Measurements from ENCODE around the gene NEUROD1. TPM values are rescaled to one million over a fixed set of nuclear protein-coding genes. Genes with fewer than 3 reads are reported as not detected.

NEUROD1 gene
- total RNA-seq, 2 donors from 2014 or later, result not detected

DNA sequence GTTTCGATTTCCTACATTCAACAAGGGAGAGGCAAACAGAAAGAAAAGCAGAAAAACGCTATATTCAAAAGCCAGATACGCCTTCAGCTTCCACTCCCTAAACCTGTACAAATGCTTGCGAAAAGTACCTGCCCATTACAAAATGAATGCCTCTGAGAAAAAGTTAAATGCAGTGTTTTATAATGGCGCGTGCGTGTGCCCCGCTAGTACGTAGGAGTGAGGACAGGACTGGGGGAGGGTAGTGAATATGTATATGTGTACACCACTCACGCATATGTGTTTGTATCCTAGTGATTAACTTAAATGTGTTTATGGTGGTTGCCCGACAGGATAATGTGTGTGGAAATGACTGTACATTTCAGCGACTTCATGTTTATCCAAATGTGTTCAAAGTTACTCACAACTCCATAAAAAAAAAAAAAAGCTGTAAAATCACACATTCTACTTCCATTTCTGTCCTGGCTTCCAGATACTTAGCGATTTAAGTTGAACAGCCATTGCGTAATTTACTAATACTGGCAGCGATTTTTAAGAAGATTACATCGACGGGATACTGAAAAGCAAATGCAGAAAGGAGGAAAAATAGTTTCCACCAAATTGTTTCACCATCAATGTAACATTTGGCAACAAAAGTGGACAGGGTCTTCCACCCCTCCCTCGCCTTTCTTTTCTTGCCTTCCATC, 1.3 kb downstream of the NEUROD1 start:
- no peak overlapping the region for H3K4me3 ChIP-seq
- peaks cover 8 to 10% of the 10 kb centered on the region in 2 donors for H3K4me1 ChIP-seq (ENCODE audit: control insufficient read depth in 1 of 2, low read depth in 2 of 2)
- no peak overlapping the region for H3K27ac ChIP-seq
- no peak for DNase-seq (ENCODE audit: low spot score)
- no peaks in the 10 kb centered on the region for H3K9me3 ChIP-seq
- no peak for ATAC-seq (ENCODE audit: insufficient number of reproducible peaks, low FRiP score, low read depth)
- TF ChIP-seq, protein P1, sequence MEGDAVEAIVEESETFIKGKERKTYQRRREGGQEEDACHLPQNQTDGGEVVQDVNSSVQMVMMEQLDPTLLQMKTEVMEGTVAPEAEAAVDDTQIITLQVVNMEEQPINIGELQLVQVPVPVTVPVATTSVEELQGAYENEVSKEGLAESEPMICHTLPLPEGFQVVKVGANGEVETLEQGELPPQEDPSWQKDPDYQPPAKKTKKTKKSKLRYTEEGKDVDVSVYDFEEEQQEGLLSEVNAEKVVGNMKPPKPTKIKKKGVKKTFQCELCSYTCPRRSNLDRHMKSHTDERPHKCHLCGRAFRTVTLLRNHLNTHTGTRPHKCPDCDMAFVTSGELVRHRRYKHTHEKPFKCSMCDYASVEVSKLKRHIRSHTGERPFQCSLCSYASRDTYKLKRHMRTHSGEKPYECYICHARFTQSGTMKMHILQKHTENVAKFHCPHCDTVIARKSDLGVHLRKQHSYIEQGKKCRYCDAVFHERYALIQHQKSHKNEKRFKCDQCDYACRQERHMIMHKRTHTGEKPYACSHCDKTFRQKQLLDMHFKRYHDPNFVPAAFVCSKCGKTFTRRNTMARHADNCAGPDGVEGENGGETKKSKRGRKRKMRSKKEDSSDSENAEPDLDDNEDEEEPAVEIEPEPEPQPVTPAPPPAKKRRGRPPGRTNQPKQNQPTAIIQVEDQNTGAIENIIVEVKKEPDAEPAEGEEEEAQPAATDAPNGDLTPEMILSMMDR (IDR thresholded peaks at IDR 0.05), result no peak
- H3K36me3 ChIP-seq, result no peaks in the 10 kb centered on the region
- peaks cover 8% of the 10 kb centered on the region for H3K27me3 ChIP-seq (replicated peaks; ENCODE audit: insufficient read depth)

DNA sequence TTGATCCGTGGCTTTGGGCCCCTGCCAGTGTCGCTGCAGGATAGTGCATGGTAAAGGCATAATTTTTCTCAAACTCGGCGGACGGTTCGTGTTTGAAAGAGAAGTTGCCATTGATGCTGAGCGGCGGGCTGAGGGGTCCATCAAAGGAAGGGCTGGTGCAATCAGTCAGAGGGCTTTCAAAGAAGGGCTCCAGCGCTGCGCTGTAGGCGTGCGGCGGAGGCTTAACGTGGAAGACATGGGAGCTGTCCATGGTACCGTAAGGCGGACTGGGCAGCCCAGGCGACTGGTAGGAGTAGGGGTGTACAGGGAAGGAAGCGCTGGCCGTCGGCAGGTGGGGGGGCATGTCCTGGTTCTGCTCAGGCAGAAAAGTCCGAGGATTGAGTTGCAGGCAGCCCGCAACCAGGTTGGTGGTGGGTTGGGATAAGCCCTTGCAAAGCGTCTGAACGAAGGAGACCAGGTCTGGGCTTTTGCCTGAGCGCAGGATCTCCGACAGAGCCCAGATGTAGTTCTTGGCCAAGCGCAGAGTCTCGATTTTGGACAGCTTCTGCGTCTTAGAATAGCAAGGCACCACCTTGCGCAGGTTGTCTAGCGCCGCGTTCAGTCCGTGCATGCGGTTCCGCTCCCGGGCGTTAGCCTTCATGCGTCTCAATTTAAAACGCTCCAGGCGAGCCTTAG, 2.3 kb downstream of the NEUROD1 start:
- TF ChIP-seq, protein P1 (IDR thresholded peaks at IDR 0.05), result no peak
- H3K27me3 ChIP-seq (replicated peaks; ENCODE audit: insufficient read depth), result peaks cover 6% of the 10 kb centered on the region

DNA sequence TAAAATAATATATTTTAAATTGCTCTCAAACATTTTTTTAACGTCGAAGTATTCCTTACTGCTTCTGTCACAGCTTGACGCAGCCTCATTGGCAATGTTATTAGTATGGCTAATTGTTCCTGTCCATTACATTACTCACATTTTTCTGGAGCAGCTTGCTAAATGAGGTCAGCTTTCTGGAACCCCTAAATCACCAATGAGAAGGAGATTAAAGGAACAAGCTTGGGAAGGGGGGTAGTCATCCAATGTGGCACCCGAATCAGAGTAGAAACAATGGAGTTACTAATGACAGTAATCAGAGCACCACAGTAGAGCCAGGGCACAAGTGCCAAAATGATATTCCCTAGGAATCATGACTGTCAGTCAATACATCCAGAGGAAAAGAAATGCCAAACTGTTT, 5.1 kb downstream of the NEUROD1 start:
- peaks cover 6% of the 10 kb centered on the region for H3K27me3 ChIP-seq (replicated peaks; ENCODE audit: insufficient read depth)

More for the DNA sequence above, 2.3 kb downstream of the NEUROD1 start:
- peaks cover 0 to 2% of the 10 kb centered on the region in 2 donors for H3K4me1 ChIP-seq (ENCODE audit: control insufficient read depth in 1 of 2, low read depth in 2 of 2)
- no peaks in the 10 kb centered on the region for H3K9me3 ChIP-seq
- DNase-seq (ENCODE audit: low spot score), result no peak
- H3K27ac ChIP-seq, result no peak overlapping the region
- no peak overlapping the region for H3K4me3 ChIP-seq
- H3K36me3 ChIP-seq, result no peaks in the 10 kb centered on the region
- no peak for ATAC-seq (ENCODE audit: insufficient number of reproducible peaks, low FRiP score, low read depth)

DNA sequence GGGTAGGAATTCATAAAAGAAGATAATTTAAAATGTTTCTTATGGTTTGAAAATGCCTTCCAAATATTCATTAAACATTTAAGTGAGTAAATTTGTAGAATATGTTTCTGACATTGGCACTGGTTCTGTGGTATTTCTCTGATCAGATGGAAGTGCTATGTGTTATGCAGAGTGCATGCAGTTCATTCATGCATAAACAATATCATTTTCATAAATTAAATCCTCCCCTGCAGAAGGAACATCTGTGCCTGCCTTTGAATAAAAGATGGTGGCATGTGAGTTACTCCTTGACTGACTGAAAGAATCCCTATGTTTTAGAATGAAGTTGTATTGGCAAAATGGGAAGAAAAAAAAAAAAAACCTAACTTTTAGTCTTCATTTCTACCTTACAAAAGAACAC, 5.9 kb downstream of the NEUROD1 start:
- Histone ChIP-seq H3K27me3 (replicated peaks; ENCODE audit: insufficient read depth) (peaks cover 6% of the 10 kb centered on the region), H3K36me3 (no peaks in the 10 kb centered on the region), H3K9me3 (no peaks in the 10 kb centered on the region), H3K27ac (no peak overlapping the region), H3K4me3 (no peak overlapping the region), H3K4me1 (ENCODE audit: control insufficient read depth in 1 of 2, low read depth in 2 of 2) (no peaks in the 10 kb centered on the region)
- no peak for ATAC-seq (ENCODE audit: insufficient number of reproducible peaks, low FRiP score, low read depth)
- no peak for DNase-seq (ENCODE audit: low spot score)
- TF ChIP-seq, protein P1 (IDR thresholded peaks at IDR 0.05), result no peak

More for the DNA sequence above, 5.1 kb downstream of the NEUROD1 start:
- H3K27ac ChIP-seq, result no peak overlapping the region
- H3K9me3 ChIP-seq, result no peaks in the 10 kb centered on the region
- H3K4me1 ChIP-seq (ENCODE audit: control insufficient read depth in 1 of 2, low read depth in 2 of 2), result no peaks in the 10 kb centered on the region
- H3K4me3 ChIP-seq, result no peak overlapping the region
- TF ChIP-seq, protein P1 (IDR thresholded peaks at IDR 0.05), result no peak
- ATAC-seq (ENCODE audit: insufficient number of reproducible peaks, low FRiP score, low read depth), result no peak
- DNase-seq (ENCODE audit: low spot score), result no peak
- H3K36me3 ChIP-seq, result no peaks in the 10 kb centered on the region

DNA sequence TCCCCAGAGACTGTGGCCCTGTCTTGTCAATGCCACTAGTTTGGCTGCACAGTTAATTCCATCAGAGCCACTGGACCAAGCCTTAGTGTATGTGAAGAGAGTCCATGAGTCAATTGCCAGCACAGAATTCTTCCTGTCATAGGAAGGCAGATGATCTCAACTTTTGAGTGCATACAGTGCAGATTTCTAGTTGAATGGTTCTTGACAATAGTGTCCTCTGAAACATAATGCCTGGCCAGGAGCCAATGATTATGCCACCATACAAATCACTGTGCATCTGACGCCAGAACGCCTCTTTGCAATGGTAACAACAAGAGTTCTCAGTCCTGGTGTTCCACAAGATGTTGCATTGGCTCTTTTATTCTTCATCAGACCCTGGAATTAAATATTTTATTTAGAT, 7.1 kb downstream of the NEUROD1 start:
- TF ChIP-seq, protein P1 (IDR thresholded peaks at IDR 0.05), result no peak
- DNase-seq (ENCODE audit: low spot score) (no peak), ATAC-seq (ENCODE audit: insufficient number of reproducible peaks, low FRiP score, low read depth) (no peak)
- Histone ChIP-seq H3K27me3 (replicated peaks; ENCODE audit: insufficient read depth) (peaks cover 6% of the 10 kb centered on the region), H3K4me3 (no peak overlapping the region), H3K4me1 (ENCODE audit: control insufficient read depth in 1 of 2, low read depth in 2 of 2) (no peaks in the 10 kb centered on the region), H3K9me3 (no peaks in the 10 kb centered on the region), H3K36me3 (no peaks in the 10 kb centered on the region), H3K27ac (no peak overlapping the region)
